Fibroblast of villous mesenchyme (primary cell): ENCODE measurements around the gene ARVCF. TPM values are rescaled to one million over a fixed set of nuclear protein-coding genes. Genes with fewer than 3 reads are reported as not detected.

ENCODE experiments used
- DNase-seq: peaks from one replicate; pipeline ENCODE4 v3.0.0-alpha.2; 2010; ENCODE audit warnings: low read depth
- H3K4me3 ChIP-seq: 2 replicates; pipeline ENCODE4 v1.5.1; 2011; ENCODE audit warnings: low read depth, mild to moderate bottlenecking, low read length
- total RNA-seq: library from RNA; depleted of rRNA; stranded (reverse); fragments of >200 nt; gene quantifications from 2 replicates; pipeline ENCODE4 v1.2.3, GENCODE V29; 2012
- TF ChIP-seq, protein P1 (sequence below): IDR thresholded peaks from 2 replicates; pipeline ENCODE4 v1.5.1; 2012; ENCODE audit warnings: low read depth, mild to moderate bottlenecking, low read length; ENCODE audit not compliant: insufficient read depth

Gene ARVCF
- total RNA-seq, 1 donor, result 6.0 TPM

DNA sequence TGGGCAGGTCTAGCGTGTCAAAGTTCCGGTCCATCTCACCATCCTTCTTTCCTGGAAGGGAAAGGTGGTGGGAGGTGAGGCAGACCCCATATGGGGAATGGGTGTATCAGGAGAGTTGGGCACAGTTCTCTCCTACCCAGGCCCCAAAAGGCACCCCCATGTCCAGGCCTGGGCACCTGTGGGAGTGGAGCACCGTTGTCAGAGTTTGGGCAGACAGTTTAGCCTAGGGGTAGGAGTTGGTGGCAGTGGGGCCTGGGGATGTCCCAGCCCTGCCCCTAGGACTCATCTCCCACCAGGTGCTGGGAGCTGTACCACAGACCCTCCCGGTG, 41.0 kb downstream of the ARVCF start:
- DNase-seq, result no peak
- H3K4me3 ChIP-seq, result no peak overlapping the region
- TF ChIP-seq, protein P1, sequence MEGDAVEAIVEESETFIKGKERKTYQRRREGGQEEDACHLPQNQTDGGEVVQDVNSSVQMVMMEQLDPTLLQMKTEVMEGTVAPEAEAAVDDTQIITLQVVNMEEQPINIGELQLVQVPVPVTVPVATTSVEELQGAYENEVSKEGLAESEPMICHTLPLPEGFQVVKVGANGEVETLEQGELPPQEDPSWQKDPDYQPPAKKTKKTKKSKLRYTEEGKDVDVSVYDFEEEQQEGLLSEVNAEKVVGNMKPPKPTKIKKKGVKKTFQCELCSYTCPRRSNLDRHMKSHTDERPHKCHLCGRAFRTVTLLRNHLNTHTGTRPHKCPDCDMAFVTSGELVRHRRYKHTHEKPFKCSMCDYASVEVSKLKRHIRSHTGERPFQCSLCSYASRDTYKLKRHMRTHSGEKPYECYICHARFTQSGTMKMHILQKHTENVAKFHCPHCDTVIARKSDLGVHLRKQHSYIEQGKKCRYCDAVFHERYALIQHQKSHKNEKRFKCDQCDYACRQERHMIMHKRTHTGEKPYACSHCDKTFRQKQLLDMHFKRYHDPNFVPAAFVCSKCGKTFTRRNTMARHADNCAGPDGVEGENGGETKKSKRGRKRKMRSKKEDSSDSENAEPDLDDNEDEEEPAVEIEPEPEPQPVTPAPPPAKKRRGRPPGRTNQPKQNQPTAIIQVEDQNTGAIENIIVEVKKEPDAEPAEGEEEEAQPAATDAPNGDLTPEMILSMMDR, result no peak

DNA sequence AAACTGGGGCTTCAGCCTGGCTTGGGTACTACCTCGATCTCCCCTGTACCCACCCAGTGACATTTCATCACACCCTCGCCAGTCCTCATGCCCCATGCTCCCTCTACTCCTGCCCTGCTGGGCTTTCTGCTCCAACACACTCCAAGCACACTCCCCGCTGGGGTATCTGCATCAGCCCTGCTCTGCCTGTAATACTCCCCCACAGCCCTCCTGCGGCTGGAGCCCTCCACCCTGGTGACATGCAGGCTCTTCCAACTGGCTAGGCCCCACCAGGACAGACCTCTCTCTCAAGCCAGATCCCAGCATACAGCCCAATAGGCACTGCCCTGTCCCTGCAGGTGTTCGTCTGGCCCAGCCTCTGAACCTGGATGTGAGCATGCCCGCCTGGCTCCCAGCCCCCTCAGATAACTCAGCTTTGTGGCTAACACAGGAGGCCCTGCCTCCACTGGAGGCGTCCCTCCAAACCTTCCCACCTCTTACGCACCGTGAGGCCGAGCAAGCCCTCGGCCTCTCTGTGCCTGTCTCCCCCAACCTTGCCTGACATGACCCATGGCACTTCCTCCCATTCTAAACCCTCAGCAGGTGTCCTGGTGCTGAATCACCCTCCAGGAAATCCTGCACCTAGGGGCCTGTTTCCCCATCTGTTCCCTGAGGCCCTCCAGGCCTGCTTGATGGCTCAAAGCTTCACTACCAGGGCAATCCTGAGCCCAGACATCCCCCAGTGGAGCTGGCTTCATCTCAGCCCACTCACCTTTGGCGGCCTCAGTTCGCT, 41.5 kb downstream of the ARVCF start:
- no peak for DNase-seq
- TF ChIP-seq, protein P1, result no peak
- H3K4me3 ChIP-seq, result no peak overlapping the region

DNA sequence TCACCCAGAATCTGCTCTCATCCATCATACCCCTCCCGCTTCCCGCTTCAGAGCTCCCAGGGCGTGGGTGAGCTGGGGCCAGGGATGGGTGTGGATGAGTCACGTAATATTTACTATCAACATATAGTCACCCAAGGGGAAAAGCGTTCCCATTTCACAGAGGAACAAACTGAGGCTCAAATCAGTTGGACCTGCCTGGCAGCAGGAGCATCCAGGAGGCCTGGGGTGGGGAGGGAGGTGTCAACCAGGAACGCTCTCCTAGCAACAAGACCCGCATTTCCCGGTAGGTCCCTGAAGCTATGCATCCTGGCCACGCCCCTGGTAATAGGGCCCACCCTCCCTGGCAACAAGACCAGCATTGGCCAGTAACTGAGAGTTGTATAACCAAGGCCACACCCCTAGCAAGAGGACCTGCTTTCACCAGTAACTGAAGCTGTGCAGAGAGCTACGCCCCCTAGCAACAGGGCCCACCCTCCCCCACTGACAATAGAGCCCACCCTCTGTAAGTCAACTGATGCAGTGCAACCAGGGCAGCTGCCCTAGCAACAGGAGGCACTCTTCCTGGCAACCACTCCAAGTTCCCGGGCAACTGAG, 42.3 kb downstream of the ARVCF start:
- H3K4me3 ChIP-seq, result no peak overlapping the region
- DNase-seq, result peak; percentile 65
- TF ChIP-seq, protein P1, result no peak

DNA sequence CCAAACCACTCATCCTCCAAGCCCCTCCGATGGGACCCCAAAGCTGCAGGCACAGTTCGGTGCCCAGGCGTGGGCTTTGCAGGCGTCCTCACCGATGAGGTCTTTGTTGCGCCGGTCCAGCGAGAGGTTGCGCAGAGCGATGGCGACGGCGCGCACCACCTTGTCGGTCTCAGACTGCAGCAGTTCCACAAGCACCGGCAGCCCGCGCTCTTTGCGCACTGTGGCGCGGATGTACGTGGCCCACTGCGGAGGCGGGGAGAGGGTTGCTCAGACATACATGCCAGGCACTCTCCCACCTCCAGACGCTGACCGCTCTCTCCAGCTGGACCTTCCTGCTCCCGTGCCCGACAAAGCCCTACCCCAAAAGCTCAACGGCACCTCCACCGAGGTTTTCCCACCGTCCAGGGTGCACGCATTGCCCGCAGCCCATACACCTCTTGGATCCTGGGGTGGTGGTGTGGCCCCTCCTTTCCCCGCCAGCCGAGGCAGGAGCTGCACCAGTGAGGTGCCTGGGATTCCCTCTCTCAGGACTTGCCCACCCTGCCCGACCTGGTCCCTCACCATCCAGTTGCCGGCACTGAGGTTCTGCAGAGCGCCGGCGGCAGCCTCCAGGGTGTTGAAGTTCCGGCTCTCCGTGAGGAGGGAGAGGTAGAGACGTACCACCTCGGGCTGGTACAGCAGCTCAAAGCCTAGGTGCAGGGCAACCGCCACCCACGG, 42.9 kb downstream of the ARVCF start:
- H3K4me3 ChIP-seq, result no peak overlapping the region
- TF ChIP-seq, protein P1, result no peak
- no peak for DNase-seq

DNA sequence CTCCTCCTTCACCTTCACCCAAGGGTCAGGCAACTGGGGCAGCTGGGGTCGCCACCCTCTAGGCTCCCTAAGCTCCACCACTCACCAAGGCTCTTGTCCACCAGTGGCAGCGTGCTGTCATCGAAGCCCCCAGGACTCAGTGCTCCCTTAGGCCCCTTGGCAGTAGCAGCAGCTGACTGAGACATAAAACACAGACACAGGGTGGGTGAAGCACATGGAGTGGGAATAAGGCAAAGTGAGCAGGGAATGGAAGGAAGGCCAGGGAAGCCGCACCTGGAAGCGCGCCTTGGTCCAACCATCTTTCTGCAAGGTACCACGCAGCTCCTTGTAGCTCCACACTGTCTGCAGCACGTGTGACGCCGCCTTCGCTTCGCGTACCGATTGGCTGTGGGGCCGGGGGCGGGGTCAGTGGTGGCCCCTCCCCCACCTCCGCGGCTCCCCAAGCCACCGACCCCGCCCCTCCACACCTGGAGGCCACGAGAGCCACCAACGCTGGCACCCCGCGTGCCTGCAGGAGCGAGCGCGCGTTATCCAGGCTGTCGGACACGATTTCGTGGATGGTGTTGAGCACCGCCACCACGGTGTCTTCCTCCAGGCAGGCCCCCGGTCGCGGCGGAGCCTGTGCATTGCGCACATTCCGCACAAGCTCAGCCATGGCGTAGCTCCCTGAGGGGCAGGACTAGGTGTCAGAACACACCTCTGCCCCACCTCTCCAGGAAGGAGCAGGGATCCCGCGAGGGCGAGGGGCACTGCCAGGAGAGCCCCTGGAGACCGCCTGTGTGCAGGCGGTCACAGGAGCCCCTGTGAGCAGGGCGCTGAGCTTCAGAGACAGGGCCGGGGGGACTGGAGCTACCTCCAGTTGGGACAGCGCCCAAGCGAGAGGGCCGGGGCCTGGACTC, 43.7 kb downstream of the ARVCF start:
- DNase-seq, result no peak
- H3K4me3 ChIP-seq, result no peak overlapping the region
- TF ChIP-seq, protein P1, result no peak

DNA sequence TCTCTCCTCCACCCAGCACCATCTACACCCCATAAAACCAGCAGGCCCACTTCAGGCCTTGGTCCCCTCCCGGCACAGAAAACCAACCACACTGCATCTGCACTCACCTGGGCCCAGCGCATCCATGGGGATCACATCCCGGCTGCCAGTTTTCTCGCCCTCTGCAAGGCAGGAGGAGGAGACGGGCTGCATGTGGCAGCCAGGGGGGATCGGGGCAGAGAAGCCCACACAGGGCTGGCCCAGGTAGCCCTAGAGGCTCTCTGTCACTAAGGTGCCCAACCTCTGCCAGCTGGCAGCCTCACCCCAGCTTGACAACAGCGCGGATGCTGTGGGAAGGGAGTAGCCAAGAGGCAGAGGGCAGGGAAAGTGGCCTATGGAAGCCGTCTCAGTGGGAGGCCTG, 44.4 kb downstream of the ARVCF start:
- no peak for DNase-seq
- TF ChIP-seq, protein P1, result no peak
- H3K4me3 ChIP-seq, result no peak overlapping the region
